H1 (cell line): ENCODE results near the gene CMTM5.

ENCODE experiments used
- CEBPB ChIP-seq: IDR thresholded peaks from 2 replicates; pipeline ENCODE4 v1.6.1; 2012; ENCODE audit warnings: low read depth, low read length
- CHD1 ChIP-seq: IDR thresholded peaks from 2 replicates; pipeline ENCODE4 v1.6.1; 2012; ENCODE audit warnings: low read depth, low read length, improper control_type of control experiment
- CTCF ChIP-seq, 3 experiments: IDR thresholded peaks; 1 replicate in 2 of 3; 2 replicates in 1 of 3; pipeline versions ENCODE4 v1.5.1 to v1.6.1; 2011; ENCODE audit warnings: low read length in 3 of 3, mild to moderate bottlenecking in 3 of 3, inconsistent platforms in 2 of 3, low read depth in 1 of 3, moderate library complexity in 1 of 3; ENCODE audit not compliant: insufficient read depth in 1 of 3; ENCODE audit errors: control extremely low read depth in 1 of 3
- EP300 ChIP-seq, 2 experiments: IDR thresholded peaks; 1 replicate in 1 of 2; 2 replicates in 1 of 2; pipeline ENCODE4 v1.6.1; 2011 to 2012; ENCODE audit warnings: low read depth in 2 of 2, low read length in 2 of 2, mild to moderate bottlenecking in 2 of 2, borderline replicate concordance in 1 of 2, inconsistent platforms in 1 of 2, moderate library complexity in 1 of 2
- FOSL1 ChIP-seq: IDR thresholded peaks from 2 replicates; pipeline ENCODE4 v1.6.1; 2011; ENCODE audit warnings: mild to moderate bottlenecking, low read depth, low read length, moderate library complexity; ENCODE audit not compliant: insufficient read depth
- GABPA ChIP-seq: IDR thresholded peaks from 2 replicates; pipeline ENCODE4 v1.6.1; 2011; ENCODE audit warnings: mild to moderate bottlenecking, low read length, moderate library complexity, borderline replicate concordance; ENCODE audit not compliant: insufficient read depth
- JUN ChIP-seq: IDR thresholded peaks from 2 replicates; pipeline ENCODE4 v1.6.1; 2011; ENCODE audit warnings: low read depth, mild to moderate bottlenecking, improper control_type of control experiment, low read length
- POLR2A ChIP-seq, 2 experiments: IDR thresholded peaks; 1 replicate in 1 of 2; 2 replicates in 1 of 2; pipeline ENCODE4 v1.6.1; 2011; ENCODE audit warnings: low read depth in 2 of 2, low read length in 2 of 2, mild to moderate bottlenecking in 2 of 2; ENCODE audit errors: control extremely low read depth in 1 of 2
- POLR2AphosphoS5 ChIP-seq: IDR thresholded peaks from 2 replicates; pipeline ENCODE4 v1.6.1; 2011; ENCODE audit warnings: low read depth, low read length
- RAD21 ChIP-seq, 2 experiments: IDR thresholded peaks in 1 of 2; conservative IDR thresholded peaks in 1 of 2; 2 replicates each; pipeline ENCODE4 v1.6.1; 2011; ENCODE audit warnings: low read depth in 2 of 2, low read length in 2 of 2, improper control_type of control experiment in 1 of 2, inconsistent platforms in 1 of 2, mild to moderate bottlenecking in 1 of 2, moderate library complexity in 1 of 2
- SP4 ChIP-seq: IDR thresholded peaks from 2 replicates; pipeline ENCODE4 v1.6.1; 2012; ENCODE audit warnings: low read length, inconsistent platforms
- SRF ChIP-seq: IDR thresholded peaks from 2 replicates; pipeline ENCODE4 v1.6.1; 2011; ENCODE audit warnings: mild to moderate bottlenecking, low read depth, low read length, moderate library complexity
- ZNF274 ChIP-seq: IDR thresholded peaks from 2 replicates; pipeline ENCODE4 v1.7.0; 2012; ENCODE audit warnings: low read length, borderline replicate concordance; ENCODE audit errors: extremely low read depth

GRCh38 chr14:23358042-23358441 lies 18.8 kb upstream of the CMTM5 start:
- TF ChIP-seq POLR2A (IDR thresholded peaks at IDR 0.05; ENCODE audit: control extremely low read depth in 1 of 2, low read depth in 2 of 2, low read length in 2 of 2), result no peak
- TF ChIP-seq CTCF (IDR thresholded peaks at IDR 0.05; ENCODE audit: control extremely low read depth in 1 of 3, insufficient read depth in 1 of 3, low read depth in 1 of 3, low read length in 3 of 3), result no peak
- TF ChIP-seq SRF, result no peak
- no peak for TF ChIP-seq ZNF274
- TF ChIP-seq CHD1, result no peak
- no peak for TF ChIP-seq SP4
- TF ChIP-seq POLR2AphosphoS5, result no peak
- TF ChIP-seq EP300 (IDR thresholded peaks at IDR 0.05; ENCODE audit: borderline replicate concordance in 1 of 2, low read depth in 2 of 2, low read length in 2 of 2), result no peak
- TF ChIP-seq GABPA, result no peak
- TF ChIP-seq CEBPB, result no peak
- no peak for TF ChIP-seq FOSL1
- TF ChIP-seq JUN, result no peak
- no peak for TF ChIP-seq RAD21 (IDR thresholded peaks at IDR 0.05 in 1 of 2, conservative IDR thresholded peaks at IDR 0.05 in 1 of 2; ENCODE audit: low read depth in 2 of 2, low read length in 2 of 2)
